Measurements from ENCODE around the gene ALDH18A1.

ALDH18A1 gene

GRCh38 chr10:95574649-95575365 is 81.7 kb downstream of the ALDH18A1 start:
- no peak for TF ChIP-seq CTCF (IDR thresholded peaks at IDR 0.05; ENCODE audit: low read depth, low read length, missing control alignments)
- H3K4me3 ChIP-seq (replicated peaks; ENCODE audit: low read depth, low read length) = no peak overlapping the region
- no peak for DNase-seq (ENCODE audit: extremely low read depth, low read depth)

GRCh38 chr10:95573964-95574604 is 82.4 kb downstream of the ALDH18A1 start:
- TF ChIP-seq CTCF (IDR thresholded peaks at IDR 0.05; ENCODE audit: low read depth, low read length, missing control alignments) = no peak
- no peak overlapping the region for H3K4me3 ChIP-seq (replicated peaks; ENCODE audit: low read depth, low read length)
- DNase-seq (ENCODE audit: extremely low read depth, low read depth) = no peak

- no peak for DNase-seq (ENCODE audit: extremely low read depth, low read depth)
- no peak overlapping the region for H3K4me3 ChIP-seq (replicated peaks; ENCODE audit: low read depth, low read length)
- no peak for TF ChIP-seq CTCF (IDR thresholded peaks at IDR 0.05; ENCODE audit: low read depth, low read length, missing control alignments)
Measured at GRCh38 chr10:95573527-95573926, 83.0 kb downstream of the ALDH18A1 start.

GRCh38 chr10:95572131-95572820 is 84.2 kb downstream of the ALDH18A1 start:
- no peak for DNase-seq (ENCODE audit: extremely low read depth, low read depth)
- no peak for TF ChIP-seq CTCF (IDR thresholded peaks at IDR 0.05; ENCODE audit: low read depth, low read length, missing control alignments)
- H3K4me3 ChIP-seq (replicated peaks; ENCODE audit: low read depth, low read length) = no peak overlapping the region

- no peak for TF ChIP-seq CTCF (IDR thresholded peaks at IDR 0.05; ENCODE audit: low read depth, low read length, missing control alignments)
- DNase-seq (ENCODE audit: extremely low read depth, low read depth) = no peak
- H3K4me3 ChIP-seq (replicated peaks; ENCODE audit: low read depth, low read length) = no peak overlapping the region
Measured at GRCh38 chr10:95571390-95571789, 85.1 kb downstream of the ALDH18A1 start.

GRCh38 chr10:95569368-95569767 is 87.1 kb downstream of the ALDH18A1 start:
- TF ChIP-seq CTCF (IDR thresholded peaks at IDR 0.05; ENCODE audit: low read depth, low read length, missing control alignments) = no peak
- no peak overlapping the region for H3K4me3 ChIP-seq (replicated peaks; ENCODE audit: low read depth, low read length)
- no peak for DNase-seq (ENCODE audit: extremely low read depth, low read depth)
